GM19463 (cell line): ENCODE results near the gene BRD8.
"Not testable (repeated sequence)": the region's sequence is repeated elsewhere in the genome, so short reads cannot be mapped to it uniquely, and the experiment has no call there.

ENCODE experiments used
- ATAC-seq: cut with Tn5 transposase; IDR thresholded peaks from one replicate; pipeline ENCODE4 v1.9.1; 2021; ENCODE audit warnings: mild to moderate bottlenecking, moderate library complexity; ENCODE audit not compliant: unreplicated experiment

BRD8 gene

GRCh38 chr5:138178516-138179276, at the start of gene BRD8, which contains the start of gene KIF20A:
Gene BRD8 (minus strand): TSS chr5:138178630. CDS start chr5:138178614, 16 bp downstream.
Gene KIF20A (plus strand): TSS chr5:138179112. CDS start chr5:138179681, 569 bp downstream.
- peak; percentile 89 for ATAC-seq

- ATAC-seq, result no peak
Measured at GRCh38 chr5:138226910-138227309, 48.5 kb upstream of the BRD8 start.

- ATAC-seq, result no peak
Measured at GRCh38 chr5:138224712-138225111, 46.3 kb upstream of the BRD8 start.

GRCh38 chr5:138223532-138223931, 45.1 kb upstream of the BRD8 start:
- no peak for ATAC-seq

- ATAC-seq, result no peak
Measured at GRCh38 chr5:138216799-138217198, 38.4 kb upstream of the BRD8 start.

GRCh38 chr5:138213161-138214029, 35.0 kb upstream of the BRD8 start, which contains the start of gene CDC23:
Gene CDC23 (minus strand): TSS chr5:138213323. CDS start chr5:138213312, 11 bp downstream.
- ATAC-seq, result peak; percentile 96

GRCh38 chr5:138212828-138213160, 34.4 kb upstream of the BRD8 start:
- ATAC-seq, result peak; percentile 18

- no peak for ATAC-seq
Measured at GRCh38 chr5:138210985-138211384, 32.6 kb upstream of the BRD8 start.

GRCh38 chr5:138193859-138194258, 15.4 kb upstream of the BRD8 start:
- not testable (repeated sequence) for ATAC-seq

GRCh38 chr5:138192826-138193225, 14.4 kb upstream of the BRD8 start:
- no peak for ATAC-seq

GRCh38 chr5:138188626-138189025, 10.2 kb upstream of the BRD8 start:
- no peak for ATAC-seq

GRCh38 chr5:138186002-138186447, 7.6 kb upstream of the BRD8 start:
- no peak for ATAC-seq

- ATAC-seq, result no peak
Measured at GRCh38 chr5:138182808-138183207, 4.4 kb upstream of the BRD8 start.

GRCh38 chr5:138180841-138181240, 2.4 kb upstream of the BRD8 start:
- ATAC-seq, result no peak

- ATAC-seq, result no peak
Measured at GRCh38 chr5:138180183-138180782, 1.9 kb upstream of the BRD8 start.

GRCh38 chr5:138179277-138179857, 937 bp upstream of the BRD8 start:
- ATAC-seq, result no peak

- ATAC-seq, result no peak
Measured at GRCh38 chr5:138177941-138178515, 402 bp downstream of the BRD8 start.

- ATAC-seq, result no peak
Measured at GRCh38 chr5:138170299-138170698, 8.1 kb downstream of the BRD8 start.

- ATAC-seq, result no peak
Measured at GRCh38 chr5:138169124-138169523, 9.3 kb downstream of the BRD8 start.

GRCh38 chr5:138163721-138164120, 14.7 kb downstream of the BRD8 start:
- ATAC-seq, result no peak

- ATAC-seq, result no peak
Measured at GRCh38 chr5:138160706-138161105, 17.7 kb downstream of the BRD8 start.
